HepG2 (cell line): ENCODE data around the gene DUS1L. TPM values are rescaled to one million over a fixed set of nuclear protein-coding genes. Genes with fewer than 3 reads are reported as not detected.
A peak's percentile ranks its signal among the peaks of the same experiment; 100 is the strongest.

ENCODE experiments used
- CBX5 ChIP-seq: sonication (generic); formaldehyde crosslinking; IDR thresholded peaks from 2 replicates; pipeline ENCODE4 v1.4.0; 2020; ENCODE audit warnings: missing genetic modification reagents, borderline replicate concordance
- HIVEP1 ChIP-seq: sonication (generic); formaldehyde crosslinking; IDR thresholded peaks from 2 replicates; pipeline ENCODE4 v1.4.0; 2020; ENCODE audit warnings: mild to moderate bottlenecking, missing genetic modification reagents
- HMG20B ChIP-seq: conservative IDR thresholded peaks from 2 replicates; pipeline ENCODE4 v1.6.1; 2016; ENCODE audit warnings: missing genetic modification reagents, missing compliant biosample characterization
- IKZF4 ChIP-seq: sonication (generic); formaldehyde crosslinking; IDR thresholded peaks from 2 replicates; pipeline ENCODE4 v1.5.1; 2020; ENCODE audit warnings: borderline replicate concordance, mild to moderate bottlenecking, low read depth, missing genetic modification reagents; ENCODE audit errors: not compliant biosample characterization
- JDP2 ChIP-seq: sonication (generic); formaldehyde crosslinking; IDR thresholded peaks from 2 replicates; pipeline ENCODE4 v1.8.1; 2022; ENCODE audit warnings: missing genetic modification reagents, borderline replicate concordance
- KDM2A ChIP-seq: sonication (generic); formaldehyde crosslinking; IDR thresholded peaks from 2 replicates; pipeline ENCODE4 v1.4.0; 2020; ENCODE audit warnings: low read depth, missing genetic modification reagents, borderline replicate concordance
- MXD1 ChIP-seq: sonication (generic); formaldehyde crosslinking; IDR thresholded peaks from 2 replicates; pipeline ENCODE4 v1.4.0; 2020; ENCODE audit warnings: mild to moderate bottlenecking, missing genetic modification reagents
- NFYB ChIP-seq: sonication (generic); formaldehyde crosslinking; IDR thresholded peaks from 2 replicates; pipeline ENCODE4 v1.4.0; 2020; ENCODE audit warnings: missing genetic modification reagents
- NRL ChIP-seq: sonication (generic); formaldehyde crosslinking; IDR thresholded peaks from 2 replicates; pipeline ENCODE4 v1.5.0; 2020; ENCODE audit warnings: missing genetic modification reagents, mild to moderate bottlenecking, moderate library complexity, borderline replicate concordance
- PAXIP1 ChIP-seq: sonication (generic); formaldehyde crosslinking; conservative IDR thresholded peaks from 2 replicates; pipeline ENCODE4 v1.4.0; 2020; ENCODE audit warnings: mild to moderate bottlenecking, missing genetic modification reagents, moderate library complexity
- RXRB ChIP-seq: IDR thresholded peaks from 2 replicates; pipeline ENCODE4 v1.6.1; 2016; ENCODE audit warnings: borderline replicate concordance, missing genetic modification reagents, missing compliant biosample characterization
- SMARCC2 ChIP-seq: fragments of 450-650 bp; IDR thresholded peaks from 2 replicates; pipeline ENCODE4 v1.6.1; 2017; ENCODE audit warnings: antibody characterized with exemption, mild to moderate bottlenecking
- THAP8 ChIP-seq: sonication (generic); formaldehyde crosslinking; IDR thresholded peaks from 2 replicates; pipeline ENCODE4 v1.5.1; 2020; ENCODE audit warnings: missing genetic modification reagents, mild to moderate bottlenecking, borderline replicate concordance
- ZC3H4 ChIP-seq: sonication (generic); formaldehyde crosslinking; IDR thresholded peaks from 2 replicates; pipeline ENCODE4 v1.4.0; 2020; ENCODE audit warnings: missing genetic modification reagents, borderline replicate concordance
- ZFX ChIP-seq: sonication (generic); formaldehyde crosslinking; IDR thresholded peaks from 2 replicates; pipeline ENCODE4 v1.4.0; 2020; ENCODE audit warnings: mild to moderate bottlenecking, low read depth, missing genetic modification reagents, moderate library complexity
- ZKSCAN1 ChIP-seq: fragments of 150-350 bp; IDR thresholded peaks from 2 replicates; pipeline ENCODE4 v1.6.1; 2014; ENCODE audit warnings: low read length
- ZMAT5 ChIP-seq: sonication (generic); formaldehyde crosslinking; IDR thresholded peaks from 2 replicates; pipeline ENCODE4 v1.5.0; 2020; ENCODE audit warnings: mild to moderate bottlenecking, low read depth, missing genetic modification reagents, borderline replicate concordance
- ZNF101 ChIP-seq: sonication (generic); formaldehyde crosslinking; IDR thresholded peaks from 2 replicates; pipeline ENCODE4 v1.4.0; 2020; ENCODE audit warnings: mild to moderate bottlenecking, low read depth, missing genetic modification reagents, borderline replicate concordance
- ZNF382 ChIP-seq: sonication (generic); formaldehyde crosslinking; IDR thresholded peaks from 2 replicates; pipeline ENCODE4 v1.5.0; 2020; ENCODE audit warnings: missing genetic modification reagents, mild to moderate bottlenecking, borderline replicate concordance
- ZNF639 ChIP-seq: conservative IDR thresholded peaks from 2 replicates; pipeline ENCODE4 v1.6.1; 2018; ENCODE audit warnings: missing genetic modification reagents
- ZNF660 ChIP-seq: sonication (generic); formaldehyde crosslinking; IDR thresholded peaks from 2 replicates; pipeline ENCODE4 v1.5.1; 2020; ENCODE audit warnings: mild to moderate bottlenecking, low read depth, missing genetic modification reagents, borderline replicate concordance
- ZNF772 ChIP-seq: sonication (generic); formaldehyde crosslinking; IDR thresholded peaks from 2 replicates; pipeline ENCODE4 v1.5.0; 2020; ENCODE audit warnings: mild to moderate bottlenecking, missing genetic modification reagents
- ZNF775 ChIP-seq: sonication (generic); formaldehyde crosslinking; IDR thresholded peaks from 2 replicates; pipeline ENCODE4 v1.4.0; 2020; ENCODE audit warnings: missing genetic modification reagents, mild to moderate bottlenecking, moderate library complexity, borderline replicate concordance
- ZZZ3 ChIP-seq: sonication (generic); formaldehyde crosslinking; IDR thresholded peaks from 2 replicates; pipeline ENCODE4 v1.4.0; 2020; ENCODE audit warnings: missing genetic modification reagents, mild to moderate bottlenecking, borderline replicate concordance
- polyA plus RNA-seq, 8 experiments: library from polyadenylated mRNA; depleted of rRNA in 3 of 8; stranded (reverse) in 7 of 8; unstranded in 1 of 8; fragments of >200 nt; fragmentation: Illumina TruSeq in 4 of 8; extraction: Trizol in 4 of 8; gene quantifications; 2 replicates each; pipeline versions ENCODE4 v1.2.1 to v1.2.3, GENCODE V29; 2011 to 2016; ENCODE audit warnings: low read depth in 4 of 8, missing spikeins in 1 of 8, mixed read lengths in 1 of 8; ENCODE audit not compliant: insufficient read depth in 1 of 8
- total RNA-seq, 5 experiments: library from RNA; depleted of rRNA; stranded (reverse); fragments of >200 nt; fragmentation: Illumina TruSeq; extraction: Trizol; gene quantifications; 2 replicates each; pipeline ENCODE4 v1.2.3, GENCODE V29; 2016; ENCODE audit warnings: low read depth in 1 of 5

The DUS1L gene
- total and polyA plus RNA-seq, 2 of the 13 experiments (the other 11 are each of a cell fraction or from before 2014, with no cell fraction given): 81.0 to 109 TPM

GRCh38 chr17:82106688-82107305, 41.2 kb upstream of the DUS1L start (continued):
- TF ChIP-seq ZKSCAN1 (no peak), HIVEP1 (CRISPR knock-in tag) (no peak), IKZF4 (CRISPR knock-in tag) (no peak), NRL (CRISPR knock-in tag) (no peak), JDP2 (CRISPR knock-in tag) (no peak), KDM2A (CRISPR knock-in tag) (0 out of 2 replicates have a peak, but pooled peaks have one; percentile 5), HMG20B (CRISPR knock-in tag) (no peak), ZNF101 (CRISPR knock-in tag) (no peak), ZNF772 (CRISPR knock-in tag) (no peak), SMARCC2 (no peak), ZC3H4 (CRISPR knock-in tag) (no peak), ZNF382 (no peak), ZNF660 (CRISPR knock-in tag) (no peak), ZNF639 (CRISPR knock-in tag) (no peak), CBX5 (peak; percentile 9; the same call in 1 of the 2 replicates), RXRB (no peak), NFYB (no peak), ZFX (no peak), ZZZ3 (CRISPR knock-in tag) (0 out of 2 replicates have a peak, but pooled peaks have one; percentile 19), PAXIP1 (CRISPR knock-in tag) (no peak), THAP8 (CRISPR knock-in tag) (no peak), ZNF775 (no peak), ZMAT5 (no peak), MXD1 (CRISPR knock-in tag) (no peak)
